Ascending aorta (tissue), 2 donors: Measurements from ENCODE around the gene CAMTA1. TPM values are rescaled to one million over a fixed set of nuclear protein-coding genes. Genes with fewer than 3 reads are reported as not detected.

Experiments used
- DNase-seq, 2 donors: peaks; one replicate each; pipeline ENCODE4 v3.0.0-alpha.2; 2019; ENCODE audit warnings: low spot score in 2 of 2
- H3K27ac ChIP-seq, 2 donors: fragments of 200-600 bp; sonication (generic); one replicate each; pipeline ENCODE4 v1.5.1; 2016 to 2017; ENCODE audit warnings: mild to moderate bottlenecking in 1 of 2
- H3K27me3 ChIP-seq: fragments of 200-600 bp; sonication (generic); one replicate; pipeline ENCODE4 v1.5.1; 2017
- H3K36me3 ChIP-seq, 2 donors: fragments of 200-600 bp; sonication (generic); one replicate each; pipeline ENCODE4 v1.5.1; 2016
- H3K4me1 ChIP-seq, 2 donors: fragments of 200-600 bp; sonication (generic); one replicate each; pipeline ENCODE4 v1.5.1; 2016 to 2017; ENCODE audit warnings: mild to moderate bottlenecking in 1 of 2
- H3K4me3 ChIP-seq, 2 donors: fragments of 200-600 bp; sonication (generic); one replicate each; pipeline ENCODE4 v1.5.1; 2016 to 2017; ENCODE audit warnings: mild to moderate bottlenecking in 1 of 2
- H3K9me3 ChIP-seq, 2 donors: fragments of 200-600 bp; sonication (generic); one replicate each; pipeline ENCODE4 v1.5.1; 2016
- intact Hi-C: fragments of 100-400 bp; cut with DNase I; formaldehyde crosslinking; loops from one replicate; pipeline ENCODE4 v1.15.1; 2023
- total RNA-seq: library from RNA; depleted of rRNA; stranded (reverse); fragments of >200 nt; gene quantifications from one replicate; pipeline ENCODE4 v1.1.0, GENCODE V29; 2016
- TF ChIP-seq, protein P1 (sequence below), 3 experiments: fragments of 200-600 bp in 2 of 3; fragments of 450-650 bp in 1 of 3; sonication (generic) in 2 of 3; IDR thresholded peaks; one replicate each; pipeline ENCODE4 v1.5.1; 2016 to 2019; ENCODE audit warnings: antibody characterized with exemption in 3 of 3, mild to moderate bottlenecking in 1 of 3, moderate library complexity in 1 of 3

The CAMTA1 gene
- total RNA-seq, 1 donor from 2014 or later: 53.3 TPM

GRCh38 chr1:6788946-6789345, 3.7 kb downstream of the CAMTA1 start:
- H3K27me3 ChIP-seq: no peaks in the 10 kb centered on the region
- peak overlapping the region; percentile 34 to 63 for H3K27ac ChIP-seq
- H3K36me3 ChIP-seq: no peaks in the 10 kb centered on the region
- intact Hi-C loops: loop anchor here (5.0 kb wide), 1 partner anchor 133 kb away; no protein-coding TSS in a partner anchor
- no peak overlapping the region for H3K4me3 ChIP-seq
- H3K4me1 ChIP-seq: peaks cover 4 to 34% of the 10 kb centered on the region in 2 donors
- DNase-seq: no peak
- TF ChIP-seq, protein P1, sequence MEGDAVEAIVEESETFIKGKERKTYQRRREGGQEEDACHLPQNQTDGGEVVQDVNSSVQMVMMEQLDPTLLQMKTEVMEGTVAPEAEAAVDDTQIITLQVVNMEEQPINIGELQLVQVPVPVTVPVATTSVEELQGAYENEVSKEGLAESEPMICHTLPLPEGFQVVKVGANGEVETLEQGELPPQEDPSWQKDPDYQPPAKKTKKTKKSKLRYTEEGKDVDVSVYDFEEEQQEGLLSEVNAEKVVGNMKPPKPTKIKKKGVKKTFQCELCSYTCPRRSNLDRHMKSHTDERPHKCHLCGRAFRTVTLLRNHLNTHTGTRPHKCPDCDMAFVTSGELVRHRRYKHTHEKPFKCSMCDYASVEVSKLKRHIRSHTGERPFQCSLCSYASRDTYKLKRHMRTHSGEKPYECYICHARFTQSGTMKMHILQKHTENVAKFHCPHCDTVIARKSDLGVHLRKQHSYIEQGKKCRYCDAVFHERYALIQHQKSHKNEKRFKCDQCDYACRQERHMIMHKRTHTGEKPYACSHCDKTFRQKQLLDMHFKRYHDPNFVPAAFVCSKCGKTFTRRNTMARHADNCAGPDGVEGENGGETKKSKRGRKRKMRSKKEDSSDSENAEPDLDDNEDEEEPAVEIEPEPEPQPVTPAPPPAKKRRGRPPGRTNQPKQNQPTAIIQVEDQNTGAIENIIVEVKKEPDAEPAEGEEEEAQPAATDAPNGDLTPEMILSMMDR (IDR thresholded peaks at IDR 0.05): no peak
- no peaks in the 10 kb centered on the region for H3K9me3 ChIP-seq

DNA sequence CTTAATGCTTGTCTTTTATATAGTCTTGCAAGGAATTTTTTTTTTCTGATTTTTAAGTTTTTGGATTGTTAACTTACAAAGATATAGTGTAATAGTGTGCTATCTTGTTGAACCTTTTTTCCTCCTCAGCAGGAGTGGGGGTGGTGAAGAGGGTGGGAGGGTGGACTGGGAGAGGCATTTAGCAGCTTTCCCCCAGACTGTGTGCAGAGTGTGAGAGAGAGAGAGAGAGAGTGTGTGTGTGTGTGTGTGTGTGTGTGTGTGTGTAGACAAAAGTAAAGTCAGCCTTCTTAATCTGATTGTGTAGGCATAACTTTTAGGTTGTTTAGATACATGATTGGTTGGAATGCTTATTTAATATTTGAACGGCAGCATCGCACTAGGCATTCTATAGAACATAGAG, 4.9 kb downstream of the CAMTA1 start:
- intact Hi-C loops: no loop called here
- H3K4me1 ChIP-seq: peaks cover 4 to 46% of the 10 kb centered on the region in 2 donors

GRCh38 chr1:6794164-6794563, 8.9 kb downstream of the CAMTA1 start:
- no peak overlapping the region for H3K4me3 ChIP-seq
- peaks cover 0 to 48% of the 10 kb centered on the region in 2 donors for H3K4me1 ChIP-seq
- H3K9me3 ChIP-seq: no peaks in the 10 kb centered on the region
- TF ChIP-seq, protein P1 (IDR thresholded peaks at IDR 0.05): peak; percentile 30 to 59 (median 36)
- no peak overlapping the region for H3K27ac ChIP-seq
- H3K36me3 ChIP-seq: no peaks in the 10 kb centered on the region
- no peak for DNase-seq
- no peaks in the 10 kb centered on the region for H3K27me3 ChIP-seq
- intact Hi-C loops: loop anchor here (1.0 kb wide), 1 partner anchor 276 kb away; no protein-coding TSS in a partner anchor

More for the DNA sequence above, 4.9 kb downstream of the CAMTA1 start:
- H3K27me3 ChIP-seq: no peaks in the 10 kb centered on the region
- no peaks in the 10 kb centered on the region for H3K9me3 ChIP-seq
- TF ChIP-seq, protein P1 (IDR thresholded peaks at IDR 0.05): no peak
- no peak overlapping the region for H3K4me3 ChIP-seq
- no peak for DNase-seq
- H3K36me3 ChIP-seq: no peaks in the 10 kb centered on the region
- H3K27ac ChIP-seq: no peak overlapping the region

DNA sequence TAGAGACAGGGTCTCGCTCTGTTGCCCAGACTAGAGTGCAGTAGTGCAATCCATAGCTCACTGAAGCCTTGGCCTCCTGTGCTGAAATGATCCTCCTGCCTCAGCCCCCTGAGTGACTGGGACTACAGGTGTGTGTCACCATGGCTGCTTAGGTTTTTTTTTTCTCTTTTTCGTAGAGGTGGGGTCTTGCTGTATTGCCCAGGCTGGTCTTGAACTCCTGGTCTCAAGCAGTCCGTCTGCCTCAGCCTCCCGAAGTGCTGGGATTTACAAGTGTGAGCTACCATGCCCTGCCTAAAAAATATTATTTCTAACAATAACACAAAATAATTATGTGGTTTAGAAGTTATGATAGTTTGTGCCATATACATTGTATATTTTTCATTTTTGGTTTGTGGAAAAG, 9.9 kb downstream of the CAMTA1 start:
- Histone ChIP-seq H3K27ac (peak overlapping the region; percentile 18 to 51), H3K27me3 (no peaks in the 10 kb centered on the region), H3K9me3 (no peaks in the 10 kb centered on the region), H3K4me1 (peaks cover 4 to 52% of the 10 kb centered on the region in 2 donors), H3K36me3 (no peaks in the 10 kb centered on the region), H3K4me3 (no peak overlapping the region)
- TF ChIP-seq, protein P1 (IDR thresholded peaks at IDR 0.05): no peak
- intact Hi-C loops: loop anchor here (1.0 to 5.0 kb wide), 3 partner anchors 37 to 167 kb away; no protein-coding TSS in a partner anchor
- DNase-seq: no peak

GRCh38 chr1:6795661-6796060, 10.4 kb downstream of the CAMTA1 start:
- Histone ChIP-seq H3K27ac (peak overlapping the region in 1 of 2 donors; percentile 51), H3K4me1 (peaks cover 5 to 52% of the 10 kb centered on the region in 2 donors), H3K9me3 (no peaks in the 10 kb centered on the region), H3K36me3 (no peaks in the 10 kb centered on the region), H3K27me3 (no peaks in the 10 kb centered on the region), H3K4me3 (no peak overlapping the region)
- TF ChIP-seq, protein P1 (IDR thresholded peaks at IDR 0.05): no peak
- DNase-seq: no peak
- intact Hi-C loops: loop anchor here (1.0 to 5.0 kb wide), 3 partner anchors 37 to 167 kb away; no protein-coding TSS in a partner anchor
